MV-4-11 (cell line): ENCODE measurements around the gene RAB40A.
"Not testable (repeated sequence)": the region's sequence is repeated elsewhere in the genome, so short reads cannot be mapped to it uniquely, and the experiment has no call there.

ENCODE experiments used
- DNase-seq: peaks from one replicate; lab custom pipeline; 2025; lab: John Stamatoyannopoulos, UW

Gene RAB40A

GRCh38 chrX:103461156-103461555 is 58.1 kb downstream of the RAB40A start:
- no peak for DNase-seq

- DNase-seq: not testable (repeated sequence)
Measured at GRCh38 chrX:103460001-103460755, 59.1 kb downstream of the RAB40A start.

GRCh38 chrX:103453655-103454054 is 65.6 kb downstream of the RAB40A start:
- no peak for DNase-seq
